K562 (cell line): ENCODE results near the gene AMIGO1. TPM values are rescaled to one million over a fixed set of nuclear protein-coding genes. Genes with fewer than 3 reads are reported as not detected.
A peak's percentile ranks its signal among the peaks of the same experiment; 100 is the strongest.

Experiments
- ELF2 ChIP-seq: fragments of 250-450 bp; sonication (Bioruptor Pico); IDR thresholded peaks from 2 replicates; pipeline ENCODE4 v1.5.0; 2021; ENCODE audit warnings: mild to moderate bottlenecking
- FOXK1 ChIP-seq: sonication (generic); formaldehyde crosslinking; IDR thresholded peaks from 2 replicates; pipeline ENCODE4 v1.8.0; 2022; ENCODE audit warnings: missing genetic modification reagents, mild to moderate bottlenecking, borderline replicate concordance
- HDAC1 ChIP-seq, 2 experiments: fragments of 450-650 bp; IDR thresholded peaks; 2 replicates each; pipeline ENCODE4 v1.6.1; 2016 to 2017; ENCODE audit warnings: inconsistent platforms in 1 of 2, mild to moderate bottlenecking in 1 of 2, moderate library complexity in 1 of 2
- HIVEP1 ChIP-seq: fragments of 250-450 bp; sonication (Bioruptor Pico); IDR thresholded peaks from 2 replicates; pipeline ENCODE4 v1.4.0; 2020; ENCODE audit warnings: mild to moderate bottlenecking
- KDM1A ChIP-seq, 2 experiments: fragments of 450-650 bp; IDR thresholded peaks; 2 replicates each; pipeline ENCODE4 v1.6.1; 2016; ENCODE audit warnings: mild to moderate bottlenecking in 2 of 2
- L3MBTL2 ChIP-seq: fragments of 450-650 bp; IDR thresholded peaks from 2 replicates; pipeline ENCODE4 v1.6.1; 2016; ENCODE audit warnings: mild to moderate bottlenecking, moderate library complexity
- MTA1 ChIP-seq: fragments of 450-650 bp; IDR thresholded peaks from 2 replicates; pipeline ENCODE4 v1.6.1; 2017; ENCODE audit warnings: borderline replicate concordance
- MYC ChIP-seq, 2 experiments: fragments of 250-450 bp in 1 of 2; sonication (Bioruptor Pico) in 1 of 2; IDR thresholded peaks; 2 replicates each; pipeline versions ENCODE4 v1.5.1 to v1.6.1; 2012 to 2021; ENCODE audit warnings: low read depth in 2 of 2, borderline replicate concordance in 1 of 2, improper control_type of control experiment in 1 of 2, low read length in 1 of 2, mild to moderate bottlenecking in 1 of 2, moderate library complexity in 1 of 2
- PHF20 ChIP-seq: fragments of 450-650 bp; IDR thresholded peaks from 2 replicates; pipeline ENCODE4 v1.6.1; 2018; ENCODE audit not compliant: partially characterized antibody
- PTBP1 ChIP-seq: fragments of 200-400 bp; formaldehyde crosslinking; IDR thresholded peaks from 2 replicates; pipeline ENCODE4 v1.6.1; 2017; ENCODE audit warnings: low read depth, low read length
- SMAD1 ChIP-seq: fragments of 150-350 bp; IDR thresholded peaks from 2 replicates; pipeline ENCODE4 v1.6.1; 2014; ENCODE audit warnings: low read length, low read depth; ENCODE audit not compliant: partially characterized antibody
- TEAD4 ChIP-seq, 2 experiments: sonication (generic) in 1 of 2; formaldehyde crosslinking in 1 of 2; IDR thresholded peaks; 2 replicates each; pipeline versions ENCODE4 v1.6.1 to v1.8.0; 2012 to 2022; ENCODE audit warnings: borderline replicate concordance in 1 of 2, inconsistent platforms in 1 of 2, low read length in 1 of 2, mild to moderate bottlenecking in 1 of 2, missing genetic modification reagents in 1 of 2
- ZNF232 ChIP-seq: sonication (generic); formaldehyde crosslinking; IDR thresholded peaks from 2 replicates; pipeline ENCODE4 v1.8.0; 2022; ENCODE audit warnings: mild to moderate bottlenecking, missing genetic modification reagents
- ZNF57 ChIP-seq: fragments of 450-650 bp; formaldehyde crosslinking; IDR thresholded peaks from 2 replicates; pipeline ENCODE4 v1.4.0; 2020; ENCODE audit warnings: mild to moderate bottlenecking, moderate library complexity
- polyA plus RNA-seq, 8 experiments: library from polyadenylated mRNA; depleted of rRNA in 4 of 8; stranded (reverse) in 5 of 8; unstranded in 3 of 8; fragments of >200 nt; fragmentation: Nextera tagmentation in 2 of 8; fragmentation: Illumina TruSeq in 1 of 8; extraction: Ambion mirVana in 2 of 8; extraction: Trizol in 1 of 8; gene quantifications; 2 replicates each; pipeline versions ENCODE4 v1.2.1 to v1.2.3, GENCODE V29; 2011 to 2014; ENCODE audit warnings: inconsistent platforms in 1 of 8, missing spikeins in 1 of 8
- total RNA-seq, 7 experiments: library from RNA; depleted of rRNA in 6 of 7; stranded (reverse); fragments of >200 nt in 6 of 7; fragmentation: Illumina TruSeq in 2 of 7; extraction: Trizol in 2 of 7; gene quantifications; 2 replicates each; pipeline versions ENCODE4 v1.2.1 to v1.2.3, GENCODE V29; 2011 to 2021; ENCODE audit warnings: low replicate concordance in 1 of 7
- TF ChIP-seq, protein P1 (sequence below): fragments of 250-450 bp; sonication (Bioruptor Pico); IDR thresholded peaks from 2 replicates; pipeline ENCODE4 v1.6.1; 2021; ENCODE audit warnings: mild to moderate bottlenecking
- TF ChIP-seq, protein P2 (sequence below): fragments of 250-450 bp; sonication (Bioruptor Pico); IDR thresholded peaks from 2 replicates; pipeline ENCODE4 v1.4.0; 2020
- TF ChIP-seq, protein P3 (sequence below): fragments of 450-650 bp; formaldehyde crosslinking; IDR thresholded peaks from 2 replicates; pipeline ENCODE4 v1.4.0; 2020; ENCODE audit warnings: mild to moderate bottlenecking
- TF ChIP-seq, protein P4 (sequence below), 2 experiments: fragments of 450-650 bp; IDR thresholded peaks; 2 replicates each; pipeline ENCODE4 v1.6.1; 2016

The AMIGO1 gene
- total and polyA plus RNA-seq, 9 of the 15 experiments (the other 6 are each of a cell fraction or from before 2014, with no cell fraction given): 0.24 to 1.0 (median 0.54) TPM

DNA sequence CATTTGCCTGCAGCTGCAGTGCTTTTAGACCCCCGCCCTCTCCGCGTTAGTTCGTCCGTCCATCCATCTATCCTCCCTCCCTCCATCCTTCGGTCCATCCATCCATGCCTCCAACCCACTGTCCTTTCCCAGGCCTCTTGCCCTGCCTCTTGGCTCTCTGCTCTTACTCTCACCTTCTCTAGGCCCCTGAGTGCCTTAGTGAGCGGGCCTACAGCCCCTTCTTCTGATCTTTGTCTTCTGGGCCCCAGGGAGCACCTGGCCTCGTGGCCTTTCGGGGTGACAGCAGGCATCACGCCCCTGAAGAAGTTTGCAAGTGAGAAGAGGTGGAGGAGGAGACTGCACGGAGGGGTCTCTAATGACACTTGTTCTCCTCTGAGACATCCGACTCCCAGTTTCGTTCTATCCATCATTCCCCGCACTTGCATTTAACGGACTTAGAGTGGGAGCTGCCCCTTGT, 25.0 kb downstream of the AMIGO1 start (continued):
- TF ChIP-seq ZNF232 (CRISPR knock-in tag) (0 out of 2 replicates have a peak, but pooled peaks have one; percentile 51), KDM1A (IDR thresholded peaks at IDR 0.05) (no peak), MYC (IDR thresholded peaks at IDR 0.05; ENCODE audit: low read depth, low read length) (no peak), MYC (CRISPR knock-in tag; IDR thresholded peaks at IDR 0.05; ENCODE audit: borderline replicate concordance, low read depth) (no peak), MTA1 (peak; percentile 12; the same call in 1 of the 2 replicates), L3MBTL2 (peak; percentile 18; the same call in 1 of the 2 replicates), HIVEP1 (CRISPR knock-in tag) (no peak), ZNF57 (CRISPR knock-in tag) (no peak), PHF20 (peak; percentile 5), ELF2 (CRISPR knock-in tag) (no peak), PTBP1 (no peak), SMAD1 (no peak), FOXK1 (0 out of 2 replicates have a peak, but pooled peaks have one; percentile 60), TEAD4 (IDR thresholded peaks at IDR 0.05; ENCODE audit: low read length) (no peak), TEAD4 (CRISPR knock-in tag; IDR thresholded peaks at IDR 0.05; ENCODE audit: borderline replicate concordance) (no peak), HDAC1 (IDR thresholded peaks at IDR 0.05) (0 out of 4 replicates have a peak, but pooled peaks of 1 of the 2 experiments have one; percentile 66)
- TF ChIP-seq, protein P1, sequence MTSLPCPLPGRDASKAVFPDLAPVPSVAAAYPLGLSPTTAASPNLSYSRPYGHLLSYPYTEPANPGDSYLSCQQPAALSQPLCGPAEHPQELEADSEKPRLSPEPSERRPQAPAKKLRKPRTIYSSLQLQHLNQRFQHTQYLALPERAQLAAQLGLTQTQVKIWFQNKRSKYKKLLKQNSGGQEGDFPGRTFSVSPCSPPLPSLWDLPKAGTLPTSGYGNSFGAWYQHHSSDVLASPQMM (CRISPR knock-in tag): no peak
- TF ChIP-seq, protein P2, sequence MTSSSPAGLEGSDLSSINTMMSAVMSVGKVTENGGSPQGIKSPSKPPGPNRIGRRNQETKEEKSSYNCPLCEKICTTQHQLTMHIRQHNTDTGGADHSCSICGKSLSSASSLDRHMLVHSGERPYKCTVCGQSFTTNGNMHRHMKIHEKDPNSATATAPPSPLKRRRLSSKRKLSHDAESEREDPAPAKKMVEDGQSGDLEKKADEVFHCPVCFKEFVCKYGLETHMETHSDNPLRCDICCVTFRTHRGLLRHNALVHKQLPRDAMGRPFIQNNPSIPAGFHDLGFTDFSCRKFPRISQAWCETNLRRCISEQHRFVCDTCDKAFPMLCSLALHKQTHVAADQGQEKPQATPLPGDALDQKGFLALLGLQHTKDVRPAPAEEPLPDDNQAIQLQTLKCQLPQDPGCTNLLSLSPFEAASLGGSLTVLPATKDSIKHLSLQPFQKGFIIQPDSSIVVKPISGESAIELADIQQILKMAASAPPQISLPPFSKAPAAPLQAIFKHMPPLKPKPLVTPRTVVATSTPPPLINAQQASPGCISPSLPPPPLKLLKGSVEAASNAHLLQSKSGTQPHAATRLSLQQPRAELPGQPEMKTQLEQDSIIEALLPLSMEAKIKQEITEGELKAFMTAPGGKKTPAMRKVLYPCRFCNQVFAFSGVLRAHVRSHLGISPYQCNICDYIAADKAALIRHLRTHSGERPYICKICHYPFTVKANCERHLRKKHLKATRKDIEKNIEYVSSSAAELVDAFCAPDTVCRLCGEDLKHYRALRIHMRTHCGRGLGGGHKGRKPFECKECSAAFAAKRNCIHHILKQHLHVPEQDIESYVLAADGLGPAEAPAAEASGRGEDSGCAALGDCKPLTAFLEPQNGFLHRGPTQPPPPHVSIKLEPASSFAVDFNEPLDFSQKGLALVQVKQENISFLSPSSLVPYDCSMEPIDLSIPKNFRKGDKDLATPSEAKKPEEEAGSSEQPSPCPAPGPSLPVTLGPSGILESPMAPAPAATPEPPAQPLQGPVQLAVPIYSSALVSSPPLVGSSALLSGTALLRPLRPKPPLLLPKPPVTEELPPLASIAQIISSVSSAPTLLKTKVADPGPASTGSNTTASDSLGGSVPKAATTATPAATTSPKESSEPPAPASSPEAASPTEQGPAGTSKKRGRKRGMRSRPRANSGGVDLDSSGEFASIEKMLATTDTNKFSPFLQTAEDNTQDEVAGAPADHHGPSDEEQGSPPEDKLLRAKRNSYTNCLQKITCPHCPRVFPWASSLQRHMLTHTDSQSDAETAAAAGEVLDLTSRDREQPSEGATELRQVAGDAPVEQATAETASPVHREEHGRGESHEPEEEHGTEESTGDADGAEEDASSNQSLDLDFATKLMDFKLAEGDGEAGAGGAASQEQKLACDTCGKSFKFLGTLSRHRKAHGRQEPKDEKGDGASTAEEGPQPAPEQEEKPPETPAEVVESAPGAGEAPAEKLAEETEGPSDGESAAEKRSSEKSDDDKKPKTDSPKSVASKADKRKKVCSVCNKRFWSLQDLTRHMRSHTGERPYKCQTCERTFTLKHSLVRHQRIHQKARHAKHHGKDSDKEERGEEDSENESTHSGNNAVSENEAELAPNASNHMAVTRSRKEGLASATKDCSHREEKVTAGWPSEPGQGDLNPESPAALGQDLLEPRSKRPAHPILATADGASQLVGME (CRISPR knock-in tag): no peak
- TF ChIP-seq, protein P3, sequence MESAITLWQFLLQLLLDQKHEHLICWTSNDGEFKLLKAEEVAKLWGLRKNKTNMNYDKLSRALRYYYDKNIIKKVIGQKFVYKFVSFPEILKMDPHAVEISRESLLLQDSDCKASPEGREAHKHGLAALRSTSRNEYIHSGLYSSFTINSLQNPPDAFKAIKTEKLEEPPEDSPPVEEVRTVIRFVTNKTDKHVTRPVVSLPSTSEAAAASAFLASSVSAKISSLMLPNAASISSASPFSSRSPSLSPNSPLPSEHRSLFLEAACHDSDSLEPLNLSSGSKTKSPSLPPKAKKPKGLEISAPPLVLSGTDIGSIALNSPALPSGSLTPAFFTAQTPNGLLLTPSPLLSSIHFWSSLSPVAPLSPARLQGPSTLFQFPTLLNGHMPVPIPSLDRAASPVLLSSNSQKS (CRISPR knock-in tag): no peak
- TF ChIP-seq, protein P4, sequence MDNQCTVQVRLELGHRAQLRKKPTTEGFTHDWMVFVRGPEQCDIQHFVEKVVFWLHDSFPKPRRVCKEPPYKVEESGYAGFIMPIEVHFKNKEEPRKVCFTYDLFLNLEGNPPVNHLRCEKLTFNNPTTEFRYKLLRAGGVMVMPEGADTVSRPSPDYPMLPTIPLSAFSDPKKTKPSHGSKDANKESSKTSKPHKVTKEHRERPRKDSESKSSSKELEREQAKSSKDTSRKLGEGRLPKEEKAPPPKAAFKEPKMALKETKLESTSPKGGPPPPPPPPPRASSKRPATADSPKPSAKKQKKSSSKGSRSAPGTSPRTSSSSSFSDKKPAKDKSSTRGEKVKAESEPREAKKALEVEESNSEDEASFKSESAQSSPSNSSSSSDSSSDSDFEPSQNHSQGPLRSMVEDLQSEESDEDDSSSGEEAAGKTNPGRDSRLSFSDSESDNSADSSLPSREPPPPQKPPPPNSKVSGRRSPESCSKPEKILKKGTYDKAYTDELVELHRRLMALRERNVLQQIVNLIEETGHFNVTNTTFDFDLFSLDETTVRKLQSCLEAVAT (IDR thresholded peaks at IDR 0.05): no peak
